HepG2 (cell line): Measurements from ENCODE around the gene BAIAP2L2. TPM values are rescaled to one million over a fixed set of nuclear protein-coding genes. Genes with fewer than 3 reads are reported as not detected.

Experiments used
- ATAC-seq: fragments of 200-7000 bp; cut with Tn5 transposase; 3 replicates; pipeline ENCODE4 v1.9.1; 2020; ENCODE audit warnings: mild to moderate bottlenecking, moderate library complexity
- BruUV-seq: library from RNA; stranded (reverse); fragments of 400-500 nt; replicated peaks from 2 replicates; lab custom pipeline; 2021; lab: Mats Ljungman, UMichigan
- CTCF ChIA-PET: fragments of 300-600 bp; formaldehyde crosslinking; extraction: SDS; loops from one replicate; lab custom pipeline; 2021; ENCODE audit warnings: low total read pairs, inconsistent platforms, low intra/inter-chr PET ratio; lab: Yijun Ruan, JAX
- POLR2A ChIA-PET: fragments of 350-600 bp; sonication (Branson Sonifier 250); formaldehyde crosslinking; loops from one replicate; lab custom pipeline; 2020; ENCODE audit warnings: antibody characterized with exemption, inconsistent platforms; lab: Yijun Ruan, JAX
- DNase-seq: peaks from one replicate; pipeline ENCODE4 v3.0.0-alpha.2; 2015; ENCODE audit warnings: low spot score
- FAIRE-seq: peaks from 3 replicates; lab custom pipeline; 2011; peaks lifted over from hg19 to GRCh38; lab: Jason Lieb, UNC
- H2AFZ ChIP-seq: one replicate; pipeline ENCODE4 v1.6.1; 2011; ENCODE audit warnings: low read length, inconsistent platforms
- H3K27ac ChIP-seq: fragments of 300-600 bp; 3 replicates; pipeline ENCODE4 v1.8.0; 2011; ENCODE audit warnings: mixed run types, mild to moderate bottlenecking, mixed read lengths, low read length, inconsistent platforms; ENCODE audit not compliant: insufficient read depth; ENCODE audit errors: extremely low read length
- H3K27me3 ChIP-seq, 2 experiments: fragments of 200-600 bp in 1 of 2; 2 replicates in 1 of 2; 3 replicates in 1 of 2; pipeline versions ENCODE4 v1.6.0 to v1.8.0; 2011; ENCODE audit warnings: low read length in 2 of 2, mild to moderate bottlenecking in 2 of 2, moderate library complexity in 2 of 2, inconsistent platforms in 1 of 2; ENCODE audit not compliant: insufficient read depth in 2 of 2, control insufficient read depth in 1 of 2
- H3K36me3 ChIP-seq, 2 experiments: fragments of 200-600 bp in 1 of 2; replicated peaks in 1 of 2; 2 replicates in 1 of 2; 3 replicates in 1 of 2; pipeline versions ENCODE4 v1.5.1 to v1.8.0; 2011; ENCODE audit warnings: low read length in 2 of 2, inconsistent platforms in 1 of 2; ENCODE audit not compliant: insufficient read depth in 2 of 2, control insufficient read depth in 1 of 2
- H3K4me1 ChIP-seq: 2 replicates; pipeline ENCODE4 v1.5.1; 2012; ENCODE audit warnings: low read length, inconsistent platforms; ENCODE audit not compliant: insufficient read depth
- H3K4me2 ChIP-seq: 2 replicates; pipeline ENCODE4 v1.6.0; 2011; ENCODE audit warnings: low read depth, low read length, inconsistent platforms
- H3K4me3 ChIP-seq, 3 experiments: fragments of 200-600 bp in 1 of 3; sonication (generic), shearing (Covaris generic) in 1 of 3; replicated peaks in 1 of 3; 2 replicates each; pipeline ENCODE4 v1.5.1; 2011 to 2016; ENCODE audit warnings: low read length in 3 of 3, inconsistent platforms in 2 of 3, low read depth in 2 of 3, mild to moderate bottlenecking in 2 of 3, control low read depth in 1 of 3, mixed read lengths in 1 of 3; ENCODE audit not compliant: insufficient read depth in 1 of 3
- H3K79me2 ChIP-seq: one replicate; pipeline ENCODE4 v1.6.1; 2011; ENCODE audit warnings: low read length, inconsistent platforms; ENCODE audit not compliant: insufficient read depth
- H3K9ac ChIP-seq: 2 replicates; pipeline ENCODE4 v1.6.0; 2011; ENCODE audit warnings: mild to moderate bottlenecking, low read depth, low read length, inconsistent platforms; ENCODE audit not compliant: insufficient read depth
- H3K9me3 ChIP-seq: 2 replicates; pipeline ENCODE4 v1.5.1; 2012; ENCODE audit warnings: mild to moderate bottlenecking, low read length
- H4K20me1 ChIP-seq: 2 replicates; pipeline ENCODE4 v1.6.0; 2011; ENCODE audit warnings: inconsistent platforms, mild to moderate bottlenecking, low read length, moderate library complexity; ENCODE audit not compliant: insufficient read depth
- FOSL2 ChIP-seq: sonication (generic); formaldehyde crosslinking; IDR thresholded peaks from 2 replicates; pipeline ENCODE4 v1.4.0; 2020; ENCODE audit warnings: missing genetic modification reagents
- SP4 ChIP-seq: sonication (generic); formaldehyde crosslinking; IDR thresholded peaks from 2 replicates; pipeline ENCODE4 v1.8.1; 2023; ENCODE audit warnings: mild to moderate bottlenecking, missing genetic modification reagents
- ZNF235 ChIP-seq: sonication (generic); formaldehyde crosslinking; IDR thresholded peaks from 2 replicates; pipeline ENCODE4 v1.8.1; 2023; ENCODE audit warnings: mild to moderate bottlenecking, missing genetic modification reagents, borderline replicate concordance
- ZNF709 ChIP-seq: sonication (generic); formaldehyde crosslinking; IDR thresholded peaks from 2 replicates; pipeline ENCODE4 v1.5.0; 2020; ENCODE audit warnings: mild to moderate bottlenecking, missing genetic modification reagents
- WGBS: methylation state at CpG from one replicate; pipeline ENCODE4 v1.1.6; 2017; ENCODE audit warnings: low lambda C conversion rate; 5-methylcytosine and 5-hydroxymethylcytosine counted together
- in situ Hi-C: cut with HindIII; loops from 2 replicates; pipeline ENCODE4 v1.10.0; 2017; ENCODE audit warnings: low pct_unique_long_range_greater_than_20kb; ENCODE audit not compliant: extremely low pct_ligation_motif_present
- intact Hi-C: fragments of 100-400 bp; cut with micrococcal nuclease; formaldehyde crosslinking; loops from one replicate; pipeline ENCODE4 v1.10.0; 2022; ENCODE audit not compliant: unreplicated experiment
- polyA plus RNA-seq, 8 experiments: library from polyadenylated mRNA; depleted of rRNA in 3 of 8; stranded (reverse) in 7 of 8; unstranded in 1 of 8; fragments of >200 nt; fragmentation: Illumina TruSeq in 4 of 8; extraction: Trizol in 4 of 8; gene quantifications; 2 replicates each; pipeline versions ENCODE4 v1.2.1 to v1.2.3, GENCODE V29; 2011 to 2016; ENCODE audit warnings: low read depth in 4 of 8, missing spikeins in 1 of 8, mixed read lengths in 1 of 8; ENCODE audit not compliant: insufficient read depth in 1 of 8
- total RNA-seq, 5 experiments: library from RNA; depleted of rRNA; stranded (reverse); fragments of >200 nt; fragmentation: Illumina TruSeq; extraction: Trizol; gene quantifications; 2 replicates each; pipeline ENCODE4 v1.2.3, GENCODE V29; 2016; ENCODE audit warnings: low read depth in 1 of 5
- TF ChIP-seq, protein P1 (sequence below): sonication (generic); formaldehyde crosslinking; IDR thresholded peaks from 2 replicates; pipeline ENCODE4 v1.5.0; 2020; ENCODE audit warnings: mild to moderate bottlenecking, missing genetic modification reagents, moderate library complexity

The BAIAP2L2 gene
- total and polyA plus RNA-seq, 2 of the 13 experiments (the other 11 are each of a cell fraction or from before 2014, with no cell fraction given), result 4.4 to 7.5 TPM

DNA sequence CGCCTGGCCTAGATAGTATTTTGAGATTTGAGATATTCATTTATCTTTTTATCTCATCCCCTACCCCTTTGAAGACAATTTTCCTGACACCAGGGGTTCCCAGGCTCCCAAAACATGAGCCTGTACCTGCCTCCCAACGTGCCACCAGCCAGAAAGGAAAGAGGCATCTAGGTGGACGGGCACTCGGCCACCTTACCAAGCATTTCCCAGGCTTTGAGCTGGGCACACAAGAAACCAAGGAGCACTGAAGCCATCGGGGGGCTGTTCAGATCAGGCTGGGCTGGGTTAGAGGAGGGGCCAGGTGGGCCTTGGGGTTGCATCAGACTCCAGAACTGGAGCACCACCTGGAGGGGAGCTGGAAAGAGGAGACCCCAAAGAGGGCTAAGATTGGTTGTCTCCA, 28.5 kb upstream of the BAIAP2L2 start (continued):
- no peak for TF ChIP-seq SP4
- TF ChIP-seq FOSL2, result no peak
- no peak for TF ChIP-seq ZNF235 (CRISPR knock-in tag)

DNA sequence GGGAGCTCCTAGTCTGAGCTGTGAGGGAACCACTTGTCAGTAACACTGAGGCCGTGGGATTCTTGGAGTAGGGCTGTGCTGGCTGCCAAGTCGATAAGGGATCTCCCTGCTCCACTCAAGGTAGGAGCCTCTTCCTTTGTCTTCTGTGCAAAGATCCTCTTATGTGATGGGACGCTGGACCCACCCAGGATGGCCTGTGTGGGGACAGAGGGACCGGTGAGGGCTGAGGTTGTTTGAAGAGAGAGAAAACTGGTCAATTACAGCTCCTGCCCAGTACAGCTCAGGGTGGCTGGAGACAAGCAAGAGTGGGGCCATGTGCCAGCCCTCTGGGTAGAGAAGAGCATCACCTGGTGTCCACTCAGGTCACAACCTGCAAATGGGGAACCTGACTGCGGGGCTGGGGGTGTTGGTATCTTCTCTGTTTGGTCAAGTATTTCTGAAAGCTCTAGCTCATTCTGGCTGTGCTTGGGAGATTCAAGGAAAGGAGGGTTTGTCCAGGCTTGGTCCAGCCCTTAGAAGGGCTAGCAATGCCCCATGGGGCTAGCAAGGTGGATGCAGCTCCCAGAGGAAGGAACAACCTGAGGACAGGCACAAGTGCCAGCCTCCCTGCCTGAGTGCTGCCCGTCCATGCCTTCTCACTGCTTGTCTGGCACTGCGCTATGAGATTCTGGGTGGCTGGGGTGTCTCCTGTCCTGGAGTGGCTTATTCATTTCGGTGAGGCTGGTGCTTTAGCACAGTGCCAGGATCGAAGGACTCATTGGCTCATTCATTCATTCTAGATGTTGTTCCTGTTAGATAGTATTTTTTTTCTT, 27.6 kb upstream of the BAIAP2L2 start:
- H4K20me1 ChIP-seq, result no peaks in the 10 kb centered on the region
- BruUV-seq, result no TSS peak
- no peak overlapping the region for H3K9ac ChIP-seq
- H3K36me3 ChIP-seq, result no peaks in the 10 kb centered on the region
- ATAC-seq (peak; percentile 34; the same call in 1 of the 3 replicates), DNase-seq (no peak), FAIRE-seq (no peak)
- H3K4me3 ChIP-seq, result no peak overlapping the region
- POLR2A ChIA-PET, result interaction anchor here (1.2 kb wide), 2 partner anchors 40 to 44 kb away, joined by 3 to 4 read pairs; partner anchors contain the start of gene PLA2G6
- H3K4me1 ChIP-seq, result no peaks in the 10 kb centered on the region
- H3K27ac ChIP-seq, result no peak overlapping the region
- intact Hi-C loops (no loop called here), in situ Hi-C loops (no loop called here)
- CTCF ChIA-PET, result no interaction called here
- no peak overlapping the region for H3K4me2 ChIP-seq
- no peaks in the 10 kb centered on the region; a peak in 1 of 5 replicates for H3K27me3 ChIP-seq
- H2AFZ ChIP-seq, result no peak overlapping the region
- no peak for TF ChIP-seq ZNF709
- TF ChIP-seq, protein P1, sequence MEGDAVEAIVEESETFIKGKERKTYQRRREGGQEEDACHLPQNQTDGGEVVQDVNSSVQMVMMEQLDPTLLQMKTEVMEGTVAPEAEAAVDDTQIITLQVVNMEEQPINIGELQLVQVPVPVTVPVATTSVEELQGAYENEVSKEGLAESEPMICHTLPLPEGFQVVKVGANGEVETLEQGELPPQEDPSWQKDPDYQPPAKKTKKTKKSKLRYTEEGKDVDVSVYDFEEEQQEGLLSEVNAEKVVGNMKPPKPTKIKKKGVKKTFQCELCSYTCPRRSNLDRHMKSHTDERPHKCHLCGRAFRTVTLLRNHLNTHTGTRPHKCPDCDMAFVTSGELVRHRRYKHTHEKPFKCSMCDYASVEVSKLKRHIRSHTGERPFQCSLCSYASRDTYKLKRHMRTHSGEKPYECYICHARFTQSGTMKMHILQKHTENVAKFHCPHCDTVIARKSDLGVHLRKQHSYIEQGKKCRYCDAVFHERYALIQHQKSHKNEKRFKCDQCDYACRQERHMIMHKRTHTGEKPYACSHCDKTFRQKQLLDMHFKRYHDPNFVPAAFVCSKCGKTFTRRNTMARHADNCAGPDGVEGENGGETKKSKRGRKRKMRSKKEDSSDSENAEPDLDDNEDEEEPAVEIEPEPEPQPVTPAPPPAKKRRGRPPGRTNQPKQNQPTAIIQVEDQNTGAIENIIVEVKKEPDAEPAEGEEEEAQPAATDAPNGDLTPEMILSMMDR, result 0 out of 2 replicates have a peak, but pooled peaks have one; percentile 8
- 85% methylated on average over 6 of the region's 9 CpGs for WGBS
- no peaks in the 10 kb centered on the region for H3K79me2 ChIP-seq
- no peaks in the 10 kb centered on the region for H3K9me3 ChIP-seq
